ENCODE data around the gene ANO1. TPM values are rescaled to one million over a fixed set of nuclear protein-coding genes. Genes with fewer than 3 reads are reported as not detected.

The ANO1 gene
- total RNA-seq, 1 experiment from 2014 or later: 2.6 TPM

DNA sequence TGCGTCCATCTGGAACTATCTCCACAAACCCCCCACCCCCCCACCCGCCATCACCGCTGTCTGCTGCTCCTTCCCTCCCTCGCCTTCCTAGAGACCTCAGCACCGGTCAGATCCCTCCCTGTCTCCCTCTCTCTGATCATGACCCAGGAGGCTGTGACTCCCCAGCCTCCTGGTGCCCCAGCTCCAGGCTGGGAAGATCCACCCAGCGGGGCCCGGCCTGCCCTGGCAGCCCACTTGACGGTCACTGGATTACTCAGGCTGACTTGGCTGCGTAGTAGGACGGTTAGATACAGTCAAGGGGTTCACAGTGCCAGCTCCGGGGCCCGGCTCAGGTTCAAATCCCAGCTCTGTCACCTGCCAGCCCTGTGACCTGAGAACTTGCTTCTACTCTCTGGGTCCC, 59.3 kb downstream of the ANO1 start:
- no peak for DNase-seq (ENCODE audit: low spot score)

DNA sequence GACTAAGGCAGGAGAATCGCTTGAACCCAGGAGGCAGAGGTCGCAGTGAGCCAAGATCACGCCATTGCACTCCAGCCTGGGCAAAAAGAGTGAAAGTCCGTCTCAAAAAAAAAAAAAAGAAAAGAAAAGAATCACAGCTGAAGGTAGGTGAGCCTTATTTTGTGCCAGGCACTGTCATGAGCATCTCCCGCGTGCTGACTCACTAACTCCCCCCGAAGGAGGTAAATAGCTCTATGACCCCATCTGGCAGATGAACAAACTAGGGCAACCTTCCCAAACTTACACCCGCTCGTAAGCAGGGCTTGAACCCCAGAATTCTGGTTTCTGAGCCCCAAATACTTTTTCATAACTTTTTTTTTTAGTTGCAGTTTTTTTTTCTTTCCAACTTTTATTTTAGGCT, 60.3 kb downstream of the ANO1 start:
- DNase-seq (ENCODE audit: low spot score): no peak

DNA sequence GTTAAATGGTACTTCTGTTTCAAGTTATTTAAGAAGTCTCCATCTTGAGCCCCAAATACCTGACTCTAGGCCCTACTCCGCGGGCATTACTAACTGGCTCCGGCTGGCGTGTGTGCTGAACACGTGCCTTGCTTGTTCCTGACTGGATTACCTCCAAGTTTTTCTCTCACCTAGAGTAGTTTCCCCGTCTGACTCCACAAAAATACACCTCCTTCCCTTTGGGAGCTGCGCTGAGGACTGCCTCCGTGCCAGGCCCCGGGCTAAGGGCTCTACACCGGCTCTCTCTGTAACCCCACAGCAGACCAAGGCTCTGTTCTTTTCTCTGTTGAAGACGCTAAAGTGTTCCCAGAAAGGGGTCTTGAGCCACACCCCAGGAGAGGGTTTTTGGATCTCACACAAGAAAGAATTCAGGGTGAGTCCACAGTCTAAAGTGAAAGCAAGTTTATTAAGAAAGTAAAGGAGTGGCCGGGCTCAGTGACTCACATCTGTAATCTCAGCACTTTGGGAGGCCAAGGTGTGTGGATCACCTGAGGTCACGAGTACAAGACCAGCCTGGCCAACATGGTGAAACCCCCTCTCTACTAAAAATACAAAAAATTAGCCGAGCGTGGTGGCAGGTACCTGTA, 61.8 kb downstream of the ANO1 start:
- DNase-seq (ENCODE audit: low spot score): no peak

DNA sequence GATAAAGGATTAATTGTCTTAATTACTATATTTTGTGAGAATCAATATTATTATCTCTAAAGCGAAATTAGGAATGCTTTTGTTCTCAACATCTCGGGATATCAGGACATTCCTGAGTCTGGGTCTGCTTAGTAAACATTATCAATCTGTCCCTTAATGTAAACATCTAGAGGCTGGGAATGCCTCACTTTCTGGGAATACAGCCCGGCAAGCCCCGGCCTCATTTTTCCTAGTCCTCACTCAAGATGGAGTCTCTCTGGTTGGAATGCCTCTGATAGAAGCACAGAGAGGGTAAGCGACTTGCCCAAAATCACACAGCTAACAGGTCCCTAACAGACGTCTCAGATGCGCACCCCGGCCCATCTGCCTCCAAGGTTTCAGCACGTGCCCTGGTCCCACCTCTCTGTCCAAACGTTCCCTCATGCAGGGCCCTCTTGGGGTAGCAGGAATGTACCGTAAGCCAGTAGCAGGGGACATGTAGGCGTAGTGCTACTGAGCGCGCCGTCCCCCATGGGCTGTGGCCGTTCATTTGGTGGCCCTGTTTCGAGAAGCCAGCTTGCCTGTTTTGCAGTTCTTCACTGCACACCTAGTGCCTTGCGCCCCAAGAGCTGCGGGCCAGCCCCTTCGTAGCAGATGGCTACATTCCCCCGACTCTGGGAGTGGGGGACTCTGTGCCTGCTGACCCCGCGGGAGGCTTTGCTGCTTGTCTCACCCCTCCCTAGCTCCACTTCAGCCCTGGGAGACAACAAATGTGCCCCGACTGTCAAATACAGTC, 62.8 kb downstream of the ANO1 start:
- no peak for DNase-seq (ENCODE audit: low spot score)

DNA sequence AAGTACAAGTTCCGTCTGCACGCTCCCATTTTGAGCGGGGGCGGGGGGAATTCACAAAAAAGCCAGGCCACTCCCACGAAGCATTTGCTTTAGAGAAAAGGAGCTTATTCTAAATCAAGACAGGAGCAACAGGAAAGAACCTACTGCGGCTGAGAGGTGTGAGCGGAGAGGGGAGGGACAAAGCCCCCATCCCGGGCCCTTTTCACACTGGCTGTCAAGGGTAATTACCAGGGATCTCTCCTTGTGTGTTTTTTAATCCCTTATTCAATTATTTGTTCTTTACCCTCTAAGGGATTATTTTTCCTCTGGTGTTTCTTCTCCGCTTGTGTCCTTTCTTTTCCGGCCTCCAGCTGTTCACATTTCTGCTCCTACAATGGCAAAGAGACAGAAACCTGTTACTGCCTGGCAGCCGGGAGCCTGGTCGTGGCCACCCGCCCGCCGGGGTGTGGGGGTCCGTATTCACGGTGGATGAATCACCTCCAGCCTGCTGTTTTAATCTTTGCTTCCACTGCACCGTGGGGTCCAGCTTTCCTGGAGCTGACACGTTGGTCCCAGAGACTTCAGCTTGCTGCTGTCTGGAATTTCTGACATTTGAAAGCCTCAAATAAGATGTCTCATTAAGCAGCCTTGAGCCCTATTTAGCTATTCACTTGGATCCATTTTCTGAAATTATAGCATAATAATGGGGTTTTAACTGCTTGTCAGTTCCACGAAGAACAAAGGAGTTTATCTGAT, 63.5 kb downstream of the ANO1 start:
- no peak for DNase-seq (ENCODE audit: low spot score)

DNA sequence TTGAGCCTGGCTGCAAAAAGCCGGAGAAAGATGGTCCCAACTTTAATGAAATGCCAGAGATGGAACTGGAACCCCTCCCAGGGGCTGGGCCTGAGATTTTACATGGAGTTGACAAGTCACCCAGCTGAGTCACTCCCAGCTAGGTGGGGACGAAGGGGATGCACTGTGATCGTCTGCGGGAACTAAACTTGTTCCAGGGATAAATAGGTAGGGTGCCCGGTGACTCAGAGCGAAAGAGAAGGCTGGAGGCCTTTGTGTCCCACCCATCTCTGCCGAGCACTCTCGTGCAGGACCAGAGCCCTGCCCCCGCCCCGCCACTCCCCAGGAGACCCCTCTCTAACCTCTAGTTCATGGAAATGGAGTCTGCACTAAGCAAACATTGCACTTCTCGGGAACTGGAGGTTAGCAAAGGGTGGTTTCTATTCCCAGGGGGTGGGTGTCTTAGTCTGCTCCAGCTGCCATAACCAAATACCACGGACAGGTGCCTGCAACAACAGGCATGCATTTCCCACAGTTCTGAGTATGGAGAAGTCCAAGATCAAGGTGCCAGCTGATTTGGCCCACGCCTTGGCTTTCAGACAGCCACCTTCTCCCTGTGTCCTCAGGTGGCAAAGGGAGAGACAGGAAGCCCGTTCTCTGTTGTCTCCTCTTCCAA, 64.2 kb downstream of the ANO1 start:
- DNase-seq (ENCODE audit: low spot score): peak; percentile 75

DNA sequence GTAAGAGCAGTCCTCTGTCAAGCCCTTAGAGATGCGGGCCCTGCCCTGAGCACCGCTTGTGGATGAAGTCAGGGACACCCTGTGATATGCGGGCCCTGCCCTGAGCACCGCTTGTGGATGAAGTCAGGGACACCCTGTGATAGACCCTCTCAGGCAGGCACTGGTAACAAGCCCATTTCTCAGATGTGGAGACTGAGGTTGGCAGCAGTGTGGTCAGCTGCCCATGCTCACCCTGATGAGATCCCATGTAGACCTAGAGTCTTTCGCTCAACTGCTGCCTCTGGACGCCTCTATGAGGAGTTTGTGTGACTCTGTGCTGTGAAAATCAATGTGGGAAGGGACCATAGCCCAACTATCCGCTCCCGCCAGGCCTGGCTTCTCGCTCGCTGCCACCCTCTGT, 66.1 kb downstream of the ANO1 start:
- DNase-seq (ENCODE audit: low spot score): no peak

DNA sequence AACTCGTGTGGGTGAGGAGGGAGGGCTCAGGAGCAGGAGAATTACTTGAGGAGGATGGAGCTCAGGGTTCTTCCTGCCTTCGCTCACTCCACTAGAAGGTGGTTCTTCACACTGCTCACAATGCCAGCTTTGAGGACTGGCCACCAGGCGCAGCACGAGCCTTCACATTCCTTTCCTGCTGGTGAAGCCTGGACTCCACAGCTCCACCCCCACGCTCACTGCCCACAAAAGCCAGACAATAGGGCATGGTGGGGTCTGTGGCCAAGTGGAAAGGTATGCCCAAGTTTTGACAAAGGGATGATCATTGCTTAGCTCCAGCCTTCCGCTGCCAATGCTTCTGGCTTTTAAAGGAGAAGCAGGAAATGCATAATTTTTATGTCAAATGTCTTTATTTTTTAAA, 67.0 kb downstream of the ANO1 start:
- DNase-seq (ENCODE audit: low spot score): no peak

DNA sequence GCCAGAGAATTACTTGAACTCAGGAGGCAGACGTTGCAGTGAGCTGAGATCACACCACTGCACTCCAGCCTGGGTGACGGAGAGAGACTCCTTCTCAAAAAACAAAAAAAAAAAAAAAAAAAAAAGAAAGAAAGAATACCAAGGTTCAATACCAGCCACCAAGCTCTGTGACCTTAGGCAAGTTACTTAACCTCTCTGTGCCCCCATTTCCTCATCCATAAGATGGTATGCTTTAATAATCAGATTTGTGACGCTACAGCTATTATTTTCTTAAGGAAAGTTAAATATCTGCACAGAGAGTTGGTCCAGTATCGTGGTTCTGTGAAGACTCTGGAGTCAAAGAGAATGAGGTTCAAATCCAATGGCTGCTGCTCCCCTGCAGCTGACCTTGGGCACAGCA, 67.7 kb downstream of the ANO1 start:
- no peak for DNase-seq (ENCODE audit: low spot score)

DNA sequence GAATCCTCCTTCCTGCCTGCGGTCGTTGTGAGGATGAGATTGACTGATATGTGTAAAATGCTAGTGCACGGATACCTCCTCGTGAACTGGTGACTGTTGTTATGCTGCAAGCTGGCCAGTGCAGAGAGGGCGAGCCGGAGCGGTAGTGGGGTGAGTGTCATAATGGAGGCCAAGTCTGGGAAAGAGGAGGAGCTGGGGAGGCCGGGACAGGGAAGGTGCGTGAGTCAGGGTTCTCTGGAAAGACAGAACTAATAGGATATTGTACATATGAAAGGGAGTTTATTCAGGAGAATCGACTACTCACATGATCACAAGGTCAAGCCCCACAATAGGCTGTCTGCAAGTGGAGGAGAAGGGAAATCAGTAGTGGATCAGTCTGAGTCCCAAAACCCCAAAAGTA, 68.2 kb downstream of the ANO1 start:
- DNase-seq (ENCODE audit: low spot score): no peak

DNA sequence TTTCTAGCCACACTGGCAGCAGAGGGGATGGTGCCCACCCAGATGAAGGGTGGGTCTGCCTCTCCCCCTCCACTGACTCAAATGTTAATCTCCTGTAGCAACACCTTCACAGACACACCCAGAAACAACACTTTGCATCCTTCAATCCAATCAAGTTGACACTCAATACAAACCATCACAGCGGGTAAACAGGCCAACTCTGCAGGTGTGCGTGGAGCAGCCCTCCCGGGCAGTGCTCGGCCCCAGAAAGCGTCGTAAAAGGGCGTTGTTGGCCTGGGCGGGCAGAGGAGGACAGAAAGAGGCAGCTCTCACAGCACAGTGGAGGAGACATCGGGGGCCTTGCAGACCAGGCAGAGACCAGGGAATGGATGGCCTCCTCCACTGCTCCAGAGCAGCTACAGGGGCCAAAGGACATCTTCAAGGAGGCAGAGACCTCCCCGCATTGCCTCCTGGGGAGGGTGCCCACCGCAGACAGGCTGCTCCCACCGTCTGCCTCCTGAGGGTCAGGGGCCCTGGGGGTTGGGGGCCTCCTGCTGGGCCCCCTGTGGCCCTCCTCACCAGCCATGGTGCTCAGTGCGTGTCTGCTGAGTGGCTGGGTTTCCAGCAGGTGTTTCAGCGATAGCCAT, 68.9 kb downstream of the ANO1 start:
- DNase-seq (ENCODE audit: low spot score): no peak

DNA sequence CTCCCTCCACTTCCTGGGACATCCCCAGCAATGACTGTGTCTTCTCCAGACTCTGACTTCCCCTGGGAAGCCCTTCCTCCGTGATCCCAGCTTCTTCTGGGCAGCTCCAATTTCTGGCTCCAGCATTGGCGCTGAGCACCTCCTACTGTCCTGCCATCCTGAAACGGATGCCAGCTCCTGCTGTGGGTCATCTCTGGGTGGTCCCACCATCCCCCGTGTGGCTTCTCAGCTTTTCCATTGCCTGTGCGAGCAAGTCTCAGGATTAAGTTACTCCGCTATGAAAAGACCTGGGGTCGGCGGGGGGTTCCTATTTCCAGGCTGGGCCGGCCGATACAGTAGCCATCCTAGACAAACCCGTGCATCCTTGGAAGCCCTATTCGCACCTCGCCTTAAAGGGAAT, 69.6 kb downstream of the ANO1 start:
- DNase-seq (ENCODE audit: low spot score): no peak

DNA sequence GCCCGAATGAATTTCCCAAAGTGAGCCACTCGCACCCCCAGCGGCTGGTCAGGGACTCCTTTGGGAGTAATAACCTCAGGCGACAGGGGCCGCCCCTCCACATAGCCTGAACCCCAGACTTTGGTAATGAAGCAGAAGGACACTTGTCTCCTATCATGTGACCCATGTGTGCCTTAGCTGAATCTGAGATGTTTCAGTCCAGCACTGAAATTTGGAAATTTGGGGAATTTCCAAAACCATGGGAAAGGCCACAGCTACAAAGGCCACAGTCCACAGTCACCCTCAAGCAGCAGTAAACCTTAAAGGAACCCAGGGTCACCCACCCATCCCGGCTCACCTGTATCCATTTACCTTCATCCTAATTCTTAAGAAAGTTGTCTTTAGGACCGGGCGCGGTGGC, 73.6 kb downstream of the ANO1 start:
- DNase-seq (ENCODE audit: low spot score): no peak

DNA sequence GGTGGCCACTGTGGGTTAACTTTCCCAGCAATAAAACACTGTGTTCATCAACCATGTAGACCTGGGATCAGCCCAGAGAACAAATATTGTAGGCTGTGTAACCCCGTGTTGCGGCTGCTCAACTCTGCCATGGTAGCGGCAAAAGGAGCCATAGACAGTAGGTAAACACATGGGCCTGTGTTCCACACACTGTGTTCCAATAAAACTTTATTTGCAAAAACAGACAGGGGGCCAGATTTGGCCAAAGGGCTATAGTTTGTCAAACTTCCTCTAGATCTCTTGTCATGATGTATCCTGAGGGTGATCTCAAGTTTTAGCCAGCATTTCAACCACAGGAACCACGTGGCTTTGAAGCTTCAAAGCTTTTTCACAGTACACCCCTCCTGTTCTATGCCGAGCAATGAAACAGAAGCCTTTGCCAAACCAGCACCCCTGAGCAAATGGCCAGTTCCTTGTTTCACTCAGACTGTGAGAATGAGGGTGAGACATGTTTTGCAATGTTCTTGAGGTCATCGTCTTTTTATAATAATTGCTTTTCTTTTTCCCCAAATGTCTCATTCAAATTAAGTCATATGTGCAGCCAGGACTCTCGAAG, 75.1 kb downstream of the ANO1 start:
- no peak for DNase-seq (ENCODE audit: low spot score)

DNA sequence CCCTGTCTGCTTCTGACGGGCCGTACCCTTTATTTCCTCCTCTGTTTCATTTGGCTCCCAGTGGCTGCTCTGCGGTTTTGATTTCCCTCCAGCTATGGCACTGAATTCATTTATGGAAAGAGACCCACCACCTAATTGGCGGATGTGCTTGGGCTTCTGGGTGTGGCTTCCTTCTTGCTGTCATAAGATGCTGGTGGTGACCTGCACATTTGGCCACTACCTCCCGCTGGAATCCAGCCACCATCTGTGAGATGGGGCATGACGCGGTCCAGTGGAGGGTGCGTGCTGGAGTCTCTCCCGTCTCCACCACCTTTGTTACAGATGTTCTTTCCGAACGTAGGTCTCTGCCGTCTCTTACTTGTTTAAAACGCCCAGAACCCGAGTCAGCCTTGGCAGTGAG, 77.3 kb downstream of the ANO1 start:
- peak; percentile 96 for DNase-seq (ENCODE audit: low spot score)

DNA sequence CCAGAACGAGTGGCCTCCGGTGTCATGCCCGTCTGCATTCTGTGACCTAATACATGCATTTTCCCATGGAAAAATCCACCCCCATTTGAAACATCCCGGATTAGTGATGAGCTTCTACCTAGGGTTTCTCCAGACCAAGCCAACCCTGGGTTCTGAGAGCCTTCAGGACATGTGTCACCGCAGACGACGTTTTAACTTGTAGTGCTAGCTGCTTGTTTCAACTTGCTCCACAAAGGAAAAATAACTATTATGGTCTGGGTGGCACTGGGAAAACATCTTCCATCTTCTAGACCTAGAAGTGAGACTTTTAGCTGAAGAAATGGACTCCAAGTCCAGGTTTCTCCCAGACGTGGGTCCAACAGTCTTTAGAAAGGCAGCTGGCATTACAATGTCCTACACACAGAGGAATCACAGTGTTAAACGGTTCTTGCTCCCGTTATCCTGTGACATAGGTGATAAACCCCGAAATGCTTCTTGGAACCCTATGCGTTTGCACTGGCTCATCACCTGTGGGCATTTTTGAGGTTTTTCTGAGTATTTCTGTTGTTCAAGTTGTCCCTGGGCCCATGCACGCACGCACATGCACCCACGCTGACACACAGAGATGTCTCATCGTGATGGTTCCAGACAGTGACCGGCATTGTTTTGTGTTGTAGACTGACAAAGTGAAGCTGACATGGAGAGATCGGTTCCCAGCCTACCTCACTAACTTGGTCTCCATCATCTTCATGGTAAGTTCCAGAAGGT, 78.3 kb downstream of the ANO1 start:
- no peak for DNase-seq (ENCODE audit: low spot score)

DNA sequence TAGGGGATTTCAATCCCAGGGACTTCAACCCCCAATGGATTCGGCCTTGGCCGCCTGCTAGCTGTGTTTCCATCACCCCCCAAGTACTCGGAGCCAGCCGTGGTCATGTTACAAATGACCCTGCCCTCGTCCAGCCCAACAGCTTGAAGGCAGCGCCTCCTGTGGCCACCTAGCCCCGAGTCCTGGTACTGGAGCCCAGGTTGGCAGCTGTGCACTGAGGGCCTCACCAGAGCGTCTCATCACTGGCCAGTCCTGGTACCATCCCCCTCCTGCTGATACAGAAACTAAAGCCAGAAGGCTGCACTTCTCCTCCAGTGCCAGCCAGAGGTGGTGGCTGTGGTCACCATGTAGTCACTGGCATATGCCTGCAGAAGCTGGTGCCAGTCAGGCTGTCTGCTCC, 80.1 kb downstream of the ANO1 start:
- peak; percentile 94 for DNase-seq (ENCODE audit: low spot score)

DNA sequence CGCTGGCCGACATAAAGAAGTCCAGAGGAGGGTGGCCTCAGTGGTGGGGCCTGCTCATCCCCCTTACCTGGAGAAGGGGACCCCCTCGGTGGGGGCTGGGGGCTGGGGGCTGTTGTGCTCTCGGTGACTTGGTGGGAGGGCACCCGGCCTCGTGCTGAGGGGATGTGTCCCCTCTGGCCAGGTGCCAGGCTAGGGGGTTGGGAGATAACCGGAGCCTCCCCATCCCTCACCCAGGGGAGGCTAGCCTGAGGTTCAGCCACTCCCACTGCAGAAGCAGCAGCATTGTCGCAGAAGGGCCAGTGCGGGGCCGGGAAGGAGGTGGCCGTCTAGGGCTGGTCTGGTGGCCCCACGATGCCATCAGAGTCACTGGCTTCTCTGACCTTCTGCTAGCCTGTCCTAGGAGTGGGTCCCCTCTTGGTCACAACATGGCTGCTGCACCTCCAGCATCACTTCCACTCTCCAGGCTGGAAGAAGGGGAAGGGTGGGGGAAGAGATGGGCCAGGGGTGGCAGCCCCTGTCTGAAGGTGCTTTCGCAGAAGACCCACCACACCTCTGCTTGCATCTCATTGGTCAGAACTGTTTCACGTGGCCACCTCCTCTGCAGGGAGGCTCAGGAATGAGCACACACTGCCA, 80.8 kb downstream of the ANO1 start:
- no peak for DNase-seq (ENCODE audit: low spot score)

DNA sequence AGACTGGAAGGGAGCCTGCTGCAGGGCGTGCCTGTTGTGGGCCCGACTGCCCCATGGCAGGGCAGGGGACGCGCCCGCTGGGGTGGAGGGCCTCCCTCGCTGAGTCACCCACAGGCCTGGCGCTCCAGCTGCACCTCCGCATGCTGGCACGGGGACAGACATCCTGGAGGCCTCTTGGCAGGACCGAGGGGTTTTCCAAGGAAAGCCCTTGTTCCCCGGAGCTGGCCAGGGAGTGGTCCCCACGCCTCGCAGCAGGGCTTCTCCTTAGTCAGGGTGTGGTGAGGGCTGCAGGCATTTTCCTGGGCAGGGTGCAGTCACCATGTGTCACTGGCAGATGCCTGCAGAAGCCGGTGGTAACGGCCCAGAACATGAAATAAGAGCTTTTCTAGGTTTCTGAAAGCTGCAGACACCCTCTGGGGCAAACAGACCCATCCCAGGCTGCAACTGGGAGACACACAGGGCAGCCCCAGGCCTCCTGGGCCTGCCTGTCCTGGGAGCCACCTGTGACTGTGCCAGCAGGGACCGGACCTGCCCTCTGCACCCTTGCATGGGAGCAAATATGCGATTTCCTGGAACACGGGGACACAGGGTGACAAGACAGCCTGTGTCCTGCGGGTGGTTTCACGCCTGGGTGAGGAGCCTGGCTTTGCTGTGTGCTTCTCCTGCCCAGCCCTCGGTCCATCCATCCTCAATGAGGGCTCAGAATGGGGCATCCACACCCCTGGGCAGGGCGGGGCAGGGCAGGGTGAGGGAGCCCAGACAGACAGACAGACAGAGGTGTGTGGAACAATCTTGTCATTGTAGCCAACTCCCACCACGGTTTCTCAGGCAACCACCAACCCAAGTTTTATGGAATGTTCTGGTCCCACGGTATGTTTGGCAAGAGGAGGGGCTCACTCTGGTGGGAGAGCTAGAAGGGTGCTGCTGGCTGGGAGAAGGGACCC, 81.8 kb downstream of the ANO1 start:
- peak; percentile 99 for DNase-seq (ENCODE audit: low spot score)

All from A172 (cell line).